Cardiac muscle cell (in vitro differentiated cells and primary cell): ENCODE measurements around the gene GPR39. TPM values are rescaled to one million over a fixed set of nuclear protein-coding genes. Genes with fewer than 3 reads are reported as not detected.

Source experiments
- DNase-seq, 2 donors: peaks; one replicate each; pipeline versions ENCODE4 v3.0.0 to v3.0.0-alpha.2; 2010 to 2017; ENCODE audit warnings: low read depth in 1 of 2, low spot score in 1 of 2
- H3K27ac ChIP-seq: fragments of 200-600 bp; sonication (generic); 2 replicates; pipeline ENCODE4 v1.5.1; 2016
- H3K27me3 ChIP-seq: fragments of 200-600 bp; sonication (generic); 2 replicates; pipeline ENCODE4 v1.6.0; 2016; ENCODE audit warnings: control low read depth
- H3K36me3 ChIP-seq: fragments of 200-600 bp; sonication (generic); 2 replicates; pipeline ENCODE4 v1.5.1; 2016; ENCODE audit warnings: control low read depth
- H3K4me1 ChIP-seq: fragments of 200-600 bp; sonication (generic); 2 replicates; pipeline ENCODE4 v1.8.1; 2017; ENCODE audit warnings: low read depth, mild to moderate bottlenecking, mixed run types
- H3K4me3 ChIP-seq: fragments of 200-600 bp; sonication (generic); 2 replicates; pipeline ENCODE4 v1.5.1; 2016; ENCODE audit warnings: mild to moderate bottlenecking
- H3K9me3 ChIP-seq: fragments of 200-600 bp; sonication (generic); 2 replicates; pipeline ENCODE4 v1.5.1; 2017; ENCODE audit warnings: low read depth, mild to moderate bottlenecking, control low read depth
- polyA plus RNA-seq: library from polyadenylated mRNA; unstranded; fragments of >200 nt; fragmentation: Nextera tagmentation; extraction: Ambion mirVana; gene quantifications from 2 replicates; pipeline ENCODE4 v1.2.1, GENCODE V29; 2016
- total RNA-seq: library from RNA; depleted of rRNA; stranded (reverse); fragments of >200 nt; gene quantifications from 2 replicates; pipeline ENCODE4 v1.2.3, GENCODE V29; 2016
- TF ChIP-seq, protein P1 (sequence below): IDR thresholded peaks from 2 replicates; pipeline ENCODE4 v1.5.1; 2012; ENCODE audit warnings: low read depth, mild to moderate bottlenecking, low read length

GPR39 gene
- total and polyA plus RNA-seq, 2 experiments from 2014 or later: 4.0 to 10.9 TPM

DNA sequence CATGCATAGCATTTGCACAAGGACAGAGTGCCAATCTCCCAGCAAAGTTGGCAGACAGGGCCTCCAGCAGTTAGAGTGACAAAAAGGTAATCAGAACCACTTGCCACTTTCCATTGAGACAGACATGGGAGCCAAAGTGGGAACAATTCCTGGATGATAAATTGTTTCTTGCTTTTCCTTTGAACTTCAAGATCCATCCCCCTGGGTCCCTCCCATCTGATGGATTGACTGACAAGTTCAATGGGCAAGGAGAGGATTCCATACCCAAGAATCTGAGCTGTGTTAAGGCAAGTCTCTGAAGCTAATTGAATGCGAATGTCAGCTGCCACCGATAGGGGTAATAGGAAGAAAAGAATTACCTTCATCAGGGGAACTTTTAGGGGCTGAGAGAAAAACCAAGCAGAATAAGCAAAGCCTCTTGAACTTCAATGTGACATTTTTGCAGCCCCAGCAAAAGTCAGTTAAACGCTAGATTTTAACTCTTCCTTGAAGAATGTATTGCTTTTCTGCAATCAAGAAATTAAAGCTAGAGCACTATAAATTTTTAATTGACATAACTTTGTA, 156.9 kb downstream of the GPR39 start:
- TF ChIP-seq, protein P1, sequence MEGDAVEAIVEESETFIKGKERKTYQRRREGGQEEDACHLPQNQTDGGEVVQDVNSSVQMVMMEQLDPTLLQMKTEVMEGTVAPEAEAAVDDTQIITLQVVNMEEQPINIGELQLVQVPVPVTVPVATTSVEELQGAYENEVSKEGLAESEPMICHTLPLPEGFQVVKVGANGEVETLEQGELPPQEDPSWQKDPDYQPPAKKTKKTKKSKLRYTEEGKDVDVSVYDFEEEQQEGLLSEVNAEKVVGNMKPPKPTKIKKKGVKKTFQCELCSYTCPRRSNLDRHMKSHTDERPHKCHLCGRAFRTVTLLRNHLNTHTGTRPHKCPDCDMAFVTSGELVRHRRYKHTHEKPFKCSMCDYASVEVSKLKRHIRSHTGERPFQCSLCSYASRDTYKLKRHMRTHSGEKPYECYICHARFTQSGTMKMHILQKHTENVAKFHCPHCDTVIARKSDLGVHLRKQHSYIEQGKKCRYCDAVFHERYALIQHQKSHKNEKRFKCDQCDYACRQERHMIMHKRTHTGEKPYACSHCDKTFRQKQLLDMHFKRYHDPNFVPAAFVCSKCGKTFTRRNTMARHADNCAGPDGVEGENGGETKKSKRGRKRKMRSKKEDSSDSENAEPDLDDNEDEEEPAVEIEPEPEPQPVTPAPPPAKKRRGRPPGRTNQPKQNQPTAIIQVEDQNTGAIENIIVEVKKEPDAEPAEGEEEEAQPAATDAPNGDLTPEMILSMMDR: no peak
- Histone ChIP-seq H3K27ac (no peak overlapping the region), H3K36me3 (no peaks in the 10 kb centered on the region), H3K4me1 (peaks cover 3% of the 10 kb centered on the region), H3K27me3 (no peaks in the 10 kb centered on the region), H3K9me3 (no peaks in the 10 kb centered on the region), H3K4me3 (no peak overlapping the region)
- peak in 1 of 2 donors; percentile 14 for DNase-seq

DNA sequence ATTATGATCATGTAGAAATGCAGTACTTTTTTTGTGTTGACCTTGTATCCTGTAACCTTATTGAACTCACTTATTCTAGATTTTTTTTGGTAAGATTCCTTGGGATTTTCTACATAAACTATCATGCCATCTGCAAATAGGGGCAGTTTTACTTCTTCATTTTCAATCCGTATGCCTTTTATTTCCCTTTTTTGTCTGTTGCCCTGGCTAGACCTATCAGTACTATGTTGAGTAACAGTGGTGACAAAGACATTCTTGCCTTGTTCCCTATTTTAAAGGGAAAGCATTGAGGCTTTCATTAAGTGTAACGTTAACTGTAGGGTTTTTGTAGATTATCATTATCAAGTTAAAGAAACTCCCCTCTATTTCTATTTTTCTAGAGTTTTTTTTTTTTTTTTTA, 161.1 kb downstream of the GPR39 start:
- no peak overlapping the region for H3K4me3 ChIP-seq
- H3K9me3 ChIP-seq: no peaks in the 10 kb centered on the region
- TF ChIP-seq, protein P1: no peak

DNA sequence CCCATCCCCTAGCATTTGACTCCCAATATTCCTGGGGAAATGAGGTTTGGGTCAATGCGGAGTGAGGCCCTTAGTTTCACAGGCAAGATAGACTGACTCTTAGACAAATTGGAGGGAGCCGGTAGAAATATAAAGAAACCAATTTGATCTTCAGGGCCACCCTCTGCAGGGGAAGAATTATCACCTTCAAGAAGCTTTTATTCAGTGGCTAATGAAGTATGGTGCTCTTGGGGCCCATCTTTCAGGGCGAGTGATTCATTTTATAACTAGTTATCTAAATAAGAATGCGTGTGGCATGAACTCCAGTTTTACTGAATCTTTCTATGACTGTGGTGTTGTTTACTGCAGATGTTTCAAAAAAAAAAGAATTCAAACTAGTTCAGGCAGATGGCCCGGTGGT, 165.0 kb downstream of the GPR39 start:
- Histone ChIP-seq H3K36me3 (no peaks in the 10 kb centered on the region), H3K27ac (no peak overlapping the region), H3K27me3 (no peaks in the 10 kb centered on the region), H3K4me1 (no peaks in the 10 kb centered on the region), H3K4me3 (no peak overlapping the region), H3K9me3 (no peaks in the 10 kb centered on the region)
- TF ChIP-seq, protein P1: no peak
- DNase-seq: no peak

More for the DNA sequence above, 161.1 kb downstream of the GPR39 start:
- DNase-seq: no peak
- H3K4me1 ChIP-seq: peaks cover 3% of the 10 kb centered on the region
- no peaks in the 10 kb centered on the region for H3K27me3 ChIP-seq
- no peaks in the 10 kb centered on the region for H3K36me3 ChIP-seq
- H3K27ac ChIP-seq: no peak overlapping the region

DNA sequence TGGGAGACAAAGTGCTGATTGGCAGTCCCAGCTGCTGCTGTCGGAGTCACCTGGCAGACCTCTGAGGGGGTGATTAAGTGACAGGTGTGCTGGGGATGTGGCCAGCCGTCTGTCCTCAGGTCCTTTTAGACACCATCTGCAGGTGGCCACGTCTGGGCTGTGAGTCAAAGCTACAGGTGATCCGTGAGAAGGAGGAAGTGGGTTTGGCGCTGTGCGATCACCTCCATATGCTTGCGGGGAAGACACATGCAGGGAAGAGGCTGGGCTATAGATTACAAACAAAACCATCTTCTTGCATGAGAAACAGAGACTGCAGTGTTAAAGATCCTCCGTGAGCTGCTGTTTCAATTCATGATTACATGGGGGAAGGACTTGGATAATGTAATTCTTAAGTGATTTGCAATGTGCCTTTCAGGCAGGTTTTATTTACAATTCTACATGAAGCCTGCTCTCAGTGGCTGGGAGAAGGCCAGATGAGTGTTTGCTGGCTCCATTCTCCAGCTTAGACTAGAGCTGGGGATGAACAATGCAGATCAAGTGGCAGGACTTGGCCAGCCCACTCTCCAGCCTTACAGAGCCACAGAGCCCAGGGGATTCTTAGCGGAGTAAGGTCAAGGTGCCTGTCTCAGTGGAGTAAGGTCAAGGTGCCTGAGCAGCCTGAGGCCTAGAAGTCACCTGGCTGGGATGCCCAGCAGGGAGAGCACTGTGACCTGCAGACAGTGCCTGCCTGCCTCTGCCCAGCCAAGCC, 165.6 kb downstream of the GPR39 start:
- no peak overlapping the region for H3K27ac ChIP-seq
- no peak overlapping the region for H3K4me3 ChIP-seq
- H3K27me3 ChIP-seq: no peaks in the 10 kb centered on the region
- H3K9me3 ChIP-seq: no peaks in the 10 kb centered on the region
- H3K4me1 ChIP-seq: no peaks in the 10 kb centered on the region
- TF ChIP-seq, protein P1: no peak
- no peak for DNase-seq
- H3K36me3 ChIP-seq: no peaks in the 10 kb centered on the region

DNA sequence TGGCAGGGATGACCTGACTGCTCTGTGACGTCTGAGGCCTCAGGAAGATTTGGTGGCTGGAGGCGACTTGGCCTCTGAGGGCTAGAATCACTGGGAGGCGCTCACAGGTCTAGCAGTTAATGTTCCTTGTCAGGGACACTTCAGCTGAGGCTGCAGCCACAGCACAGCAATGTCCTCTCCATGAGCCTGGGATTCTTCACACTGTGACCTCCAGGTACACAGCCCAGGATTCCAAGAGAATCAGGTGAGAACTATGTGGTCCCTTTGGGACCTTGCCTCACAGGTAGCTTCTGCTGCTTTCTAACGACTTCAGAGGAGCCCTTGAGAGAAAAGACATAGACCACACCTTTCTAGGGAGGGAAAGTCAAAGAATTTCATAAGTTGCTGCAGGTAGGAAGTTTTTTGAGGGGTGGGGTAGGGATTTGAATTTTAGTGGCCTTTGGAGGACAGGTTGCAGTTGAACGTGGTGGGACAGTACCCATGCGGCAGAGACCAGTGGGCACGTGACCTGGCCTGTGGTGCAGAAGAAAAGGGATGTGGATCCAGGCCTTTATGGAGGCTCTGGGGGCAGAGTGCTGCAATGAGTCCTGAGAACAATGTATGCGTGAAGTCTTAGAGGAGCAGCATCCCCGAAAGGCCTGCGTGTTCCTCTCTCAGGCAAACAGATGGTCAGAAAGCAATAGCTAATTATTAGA, 167.2 kb downstream of the GPR39 start:
- no peak overlapping the region for H3K27ac ChIP-seq
- H3K27me3 ChIP-seq: no peaks in the 10 kb centered on the region
- H3K4me3 ChIP-seq: no peak overlapping the region
- no peaks in the 10 kb centered on the region for H3K4me1 ChIP-seq
- DNase-seq: no peak
- H3K36me3 ChIP-seq: no peaks in the 10 kb centered on the region
- no peaks in the 10 kb centered on the region for H3K9me3 ChIP-seq
- TF ChIP-seq, protein P1: no peak
